NCI-H2196 (cell line): ENCODE data around the gene SIPA1L3.

Experiments
- DNase-seq: peaks from one replicate; lab custom pipeline; 2025; ENCODE audit not compliant: unreplicated experiment; lab: John Stamatoyannopoulos, UW

SIPA1L3 gene

DNA sequence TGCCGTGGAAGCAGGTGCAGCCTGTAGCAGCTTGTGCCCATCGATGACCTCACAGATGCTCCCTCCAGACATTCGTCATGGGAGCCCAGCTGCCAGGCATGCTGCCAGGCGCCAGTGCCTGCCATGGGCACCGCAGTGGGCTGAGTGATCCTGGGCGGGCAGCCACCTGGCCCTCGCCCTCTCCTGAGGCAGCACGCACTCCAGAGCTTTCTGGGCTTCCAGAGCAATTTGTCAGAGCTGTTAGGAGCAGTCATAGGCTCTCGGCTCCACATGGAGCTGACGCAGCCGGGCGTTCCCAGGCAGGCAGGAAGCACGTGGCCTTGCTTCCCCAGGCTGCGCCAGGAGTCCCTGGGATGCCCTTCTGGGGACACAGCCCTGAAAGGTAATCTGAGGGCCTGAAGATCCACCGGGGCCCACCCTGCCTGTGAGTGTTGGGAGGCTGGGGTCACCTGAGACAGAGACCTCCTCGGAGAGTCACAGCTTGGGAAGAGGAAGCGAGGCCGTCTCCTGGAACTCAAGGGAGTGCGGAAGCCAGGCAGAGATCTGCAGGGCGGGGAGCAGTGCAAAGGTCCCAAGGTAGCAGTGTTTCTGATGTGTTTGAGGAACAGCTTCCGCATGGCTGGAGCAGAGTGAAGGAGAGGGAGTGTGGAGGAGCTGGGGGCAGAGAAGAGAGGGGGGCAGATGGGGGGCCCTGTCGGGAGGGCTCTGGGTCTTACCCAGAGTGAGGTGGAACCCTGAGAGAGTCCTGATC lies 266.5 kb downstream of the SIPA1L3 start:
- peak; percentile 98 for DNase-seq

DNA sequence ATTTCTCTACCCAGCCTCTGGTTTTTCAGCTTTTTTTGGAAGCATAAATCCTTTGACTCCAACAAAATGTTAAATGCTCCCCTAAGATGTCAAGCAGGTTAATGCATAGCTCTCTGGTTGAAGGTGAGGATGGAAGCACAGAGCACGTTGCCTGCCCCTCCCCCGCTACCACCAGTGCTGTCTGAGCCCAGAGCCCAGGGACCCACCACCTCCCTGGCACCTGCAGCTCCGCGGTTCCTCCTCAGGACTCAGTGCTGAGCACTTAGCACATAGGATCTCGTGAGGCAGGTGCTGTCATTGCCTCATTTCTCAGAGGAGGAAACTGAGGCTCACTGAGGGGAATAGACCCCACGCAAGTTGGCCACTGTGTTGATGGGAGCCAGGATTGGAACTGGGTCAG lies 268.4 kb downstream of the SIPA1L3 start:
- DNase-seq = no peak

DNA sequence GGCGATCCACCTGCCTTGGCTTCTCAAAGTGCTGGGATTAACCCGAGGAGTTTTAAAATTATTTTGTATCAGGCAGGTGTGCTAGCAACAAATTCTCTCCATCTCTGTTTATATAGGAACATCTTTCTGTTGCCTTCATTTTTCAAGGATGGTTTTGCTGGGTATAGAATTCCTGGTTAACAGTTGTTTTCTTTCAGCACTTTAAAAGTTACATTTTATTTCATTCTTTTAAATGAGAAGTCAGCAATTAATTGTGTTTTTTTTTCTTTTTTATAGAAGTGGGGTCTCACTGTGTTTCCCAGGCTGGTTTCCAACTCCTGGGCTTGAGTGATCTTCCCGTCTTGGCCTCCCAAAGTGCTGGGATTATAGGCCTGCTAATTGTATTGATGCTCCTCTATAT lies 273.1 kb downstream of the SIPA1L3 start:
- no peak for DNase-seq

DNA sequence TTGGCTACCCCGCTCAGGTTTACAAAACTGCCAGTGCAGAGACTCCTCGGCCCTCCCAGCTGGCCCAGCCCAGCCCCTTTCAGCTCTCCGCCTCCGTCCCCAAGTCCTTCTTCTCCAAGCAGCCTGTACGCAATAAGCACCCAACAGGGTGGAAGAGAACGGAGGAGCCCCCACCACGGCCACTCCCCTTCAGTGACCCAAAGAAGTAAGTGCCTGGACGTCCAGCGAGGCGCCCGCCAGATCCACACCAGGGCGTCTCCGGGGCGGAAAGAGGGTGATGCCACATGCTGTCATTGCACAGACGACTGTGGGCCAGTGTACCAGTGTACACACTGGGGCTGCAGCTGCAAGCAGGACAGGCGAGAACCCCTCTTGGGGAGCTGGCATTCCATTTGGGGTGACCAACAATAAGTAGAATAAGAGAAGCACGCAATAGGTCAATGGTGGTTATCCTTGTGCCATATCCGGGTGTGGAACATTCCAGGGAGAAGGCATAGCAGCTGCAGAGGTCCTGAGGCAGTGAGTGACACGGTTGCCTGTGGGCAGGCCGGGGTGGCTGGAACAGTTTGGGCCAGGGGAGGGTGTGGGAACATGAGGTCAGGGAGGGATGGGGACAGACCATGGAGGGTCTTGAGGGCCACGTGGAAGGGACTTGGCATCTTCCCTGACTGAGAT lies 275.7 kb downstream of the SIPA1L3 start:
- no peak for DNase-seq

GRCh38 chr19:38183251-38183897 lies 276.4 kb downstream of the SIPA1L3 start:
- no peak for DNase-seq

DNA sequence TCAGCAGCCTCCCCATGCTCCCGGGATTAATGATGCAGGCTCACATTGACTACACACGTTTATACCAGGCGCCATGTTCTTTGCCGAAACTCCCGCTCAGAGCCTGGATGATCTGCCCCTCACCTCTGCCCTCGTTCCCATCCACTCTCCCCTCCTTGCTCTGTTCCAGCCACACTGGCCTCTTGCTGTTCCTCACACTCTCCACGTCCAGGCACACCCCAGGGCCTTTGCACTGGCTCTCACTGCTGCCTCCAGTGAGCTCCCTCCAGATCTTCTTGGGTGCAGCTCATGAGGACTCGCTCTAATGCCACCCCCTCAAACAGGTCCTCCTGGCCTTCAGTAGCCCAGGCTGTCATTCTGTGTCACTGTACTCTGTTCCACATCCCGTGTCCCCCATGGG lies 277.8 kb downstream of the SIPA1L3 start:
- DNase-seq = no peak

DNA sequence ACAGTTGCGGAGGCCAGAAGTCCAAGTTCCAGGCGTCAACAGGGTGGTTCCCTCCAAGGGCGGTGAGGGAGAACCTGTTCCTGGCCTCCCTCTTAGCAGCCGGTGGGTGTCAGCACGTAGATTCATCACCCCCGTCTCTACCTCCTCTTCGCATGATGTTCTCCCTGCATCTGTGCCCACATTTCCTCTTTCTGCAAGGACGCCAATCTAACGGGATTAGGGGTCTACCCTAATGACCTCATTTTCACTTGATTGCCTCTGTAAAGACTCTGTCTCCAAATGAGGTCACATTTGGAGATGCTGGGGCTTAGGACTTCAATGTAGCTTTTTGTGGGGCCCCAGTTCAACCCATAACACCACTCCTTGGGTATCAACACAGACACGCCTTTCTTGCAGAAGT lies 278.6 kb downstream of the SIPA1L3 start:
- no peak for DNase-seq

DNA sequence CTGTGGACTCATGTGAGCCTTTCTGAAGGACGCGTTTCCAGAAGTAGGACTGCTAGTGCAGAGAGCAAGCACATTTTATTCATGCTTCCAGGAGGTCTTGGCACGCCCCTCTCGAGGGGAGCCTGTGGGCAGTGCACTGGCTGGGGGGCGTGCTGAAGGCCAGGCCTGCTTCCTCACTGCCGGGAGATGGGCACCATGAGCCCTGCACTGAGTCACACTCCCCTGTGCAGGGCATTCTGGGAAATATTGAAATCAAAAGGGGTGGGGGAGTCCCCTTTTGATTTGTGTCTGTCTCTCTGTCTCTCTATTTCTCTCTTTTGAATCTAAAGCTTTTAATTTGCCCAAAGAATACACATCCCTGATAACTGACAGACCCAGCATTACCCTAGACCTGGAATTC lies 283.1 kb downstream of the SIPA1L3 start:
- DNase-seq = no peak

GRCh38 chr19:38190793-38191192 lies 283.8 kb downstream of the SIPA1L3 start:
- DNase-seq = no peak

DNA sequence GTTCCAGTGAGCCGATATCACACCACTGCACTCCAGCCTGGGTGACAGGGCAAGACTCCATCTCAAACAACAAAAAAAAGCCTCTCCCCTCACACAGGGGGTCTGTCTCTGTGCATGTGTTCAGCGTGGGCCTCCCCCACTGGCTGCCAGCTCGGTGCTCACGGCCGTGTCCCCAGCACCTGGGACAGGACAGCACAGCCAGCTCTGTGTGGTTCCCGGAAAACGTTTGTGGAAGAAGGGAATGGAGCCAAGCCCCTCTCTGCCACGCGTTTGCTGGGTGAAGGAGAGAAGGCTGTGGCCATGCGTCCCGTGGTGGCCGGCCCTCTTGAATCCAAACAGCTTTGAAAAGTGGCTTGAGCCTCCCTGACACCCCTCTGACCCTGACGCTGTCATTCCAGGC lies 284.7 kb downstream of the SIPA1L3 start:
- no peak for DNase-seq

DNA sequence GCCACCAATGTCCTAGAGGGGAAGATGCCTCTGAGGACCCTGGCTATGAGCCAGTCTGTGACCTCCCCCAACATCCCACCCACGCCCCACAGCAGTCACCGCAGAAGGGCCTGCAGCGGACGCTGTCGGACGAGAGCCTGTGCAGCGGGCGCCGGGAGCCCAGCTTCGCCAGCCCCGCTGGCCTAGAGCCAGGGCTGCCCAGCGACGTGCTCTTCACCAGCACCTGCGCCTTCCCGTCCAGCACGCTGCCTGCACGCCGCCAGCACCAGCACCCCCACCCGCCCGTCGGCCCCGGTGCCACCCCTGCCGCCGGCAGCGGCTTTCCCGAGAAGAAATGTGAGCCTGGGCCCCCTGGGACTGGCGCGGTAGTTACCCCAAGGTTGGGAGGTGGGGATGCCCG lies 286.4 kb downstream of the SIPA1L3 start:
- peak; percentile 82 for DNase-seq

DNA sequence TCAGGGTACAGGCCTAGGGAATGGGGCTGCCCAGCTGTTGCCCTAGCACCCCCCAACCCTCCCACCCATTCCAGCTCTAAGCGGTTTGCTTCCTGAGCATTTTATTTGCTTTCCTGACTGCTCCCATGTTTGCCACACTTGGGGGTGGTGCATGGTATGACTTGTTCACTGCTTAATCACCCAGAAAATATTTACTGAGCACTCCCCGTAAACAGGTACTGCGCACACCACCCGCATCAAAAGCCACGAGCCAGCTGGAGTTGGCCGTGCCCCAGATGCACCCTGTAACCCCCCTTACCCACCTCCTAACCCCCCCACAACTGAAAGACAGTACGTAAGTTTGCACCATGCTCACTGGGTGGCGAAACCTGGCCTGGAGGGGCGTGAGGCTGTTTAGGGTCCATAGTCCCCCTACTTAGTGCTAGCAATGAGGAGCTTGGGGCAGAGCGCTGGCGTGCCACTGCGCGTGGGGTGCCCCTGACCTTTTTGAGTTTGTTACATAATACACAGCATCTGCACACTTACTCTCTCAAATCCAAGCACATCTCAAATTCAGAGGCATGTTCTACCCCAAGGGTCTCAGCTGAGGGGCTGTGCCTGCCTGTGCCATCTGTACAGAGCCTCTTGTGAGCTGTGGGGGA lies 287.2 kb downstream of the SIPA1L3 start:
- DNase-seq = no peak

DNA sequence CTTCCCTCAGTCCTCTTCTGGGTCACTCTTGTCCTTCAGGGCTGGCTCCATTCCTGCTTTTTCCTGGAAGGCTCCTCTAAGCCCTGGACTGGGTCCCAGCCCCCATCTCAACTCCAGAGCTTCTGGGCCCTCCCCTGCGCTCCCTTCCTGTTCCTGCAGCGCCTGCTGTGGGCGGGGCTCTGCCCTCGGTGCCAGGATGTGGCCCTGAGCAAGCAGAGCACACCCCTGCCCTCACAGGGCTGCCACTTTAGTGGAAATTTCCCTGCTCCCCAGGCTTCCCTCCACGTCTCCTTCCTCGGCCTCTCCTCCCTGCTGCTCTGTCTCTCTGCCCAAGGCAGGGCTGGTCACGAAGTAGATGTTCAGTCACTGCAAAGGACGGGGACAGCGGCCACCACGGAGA lies 288.2 kb downstream of the SIPA1L3 start:
- no peak for DNase-seq

- no peak for DNase-seq
Measured at GRCh38 chr19:38196245-38196837, 289.3 kb downstream of the SIPA1L3 start.

DNA sequence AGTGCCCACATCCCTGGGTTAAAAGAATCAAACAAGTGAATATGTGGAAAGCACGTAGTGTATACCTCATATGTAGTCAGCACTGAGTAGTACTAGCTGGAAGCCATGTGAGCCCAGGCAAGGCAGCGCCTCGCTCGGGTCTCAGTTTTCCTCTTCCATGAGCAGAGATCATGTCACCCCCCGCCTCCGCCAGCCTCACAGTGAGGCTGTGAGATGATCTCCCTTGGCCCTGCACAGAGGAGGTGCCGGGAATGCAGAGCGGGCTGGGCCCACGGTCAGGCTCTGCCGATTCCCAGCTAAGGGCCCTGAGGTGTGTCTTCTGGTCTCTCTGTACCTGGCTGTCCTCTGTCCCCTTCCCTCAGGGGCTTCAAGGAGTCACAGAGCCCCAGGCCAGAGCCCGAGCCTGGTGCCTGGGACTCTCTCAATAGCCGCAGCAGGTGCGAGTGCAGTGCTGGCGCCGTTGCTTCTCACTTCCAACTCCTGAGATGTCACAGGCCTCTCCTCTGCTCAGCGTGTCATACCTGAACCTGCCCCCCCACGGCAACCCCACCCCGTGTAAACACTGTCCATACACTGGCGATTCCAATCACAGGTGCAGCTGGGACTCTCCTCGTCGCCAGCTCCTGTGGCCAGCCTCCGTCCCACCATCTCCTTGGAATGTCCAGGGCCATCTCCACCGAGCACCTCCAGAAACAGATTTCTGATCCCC lies 290.1 kb downstream of the SIPA1L3 start:
- DNase-seq = no peak

GRCh38 chr19:38197937-38198704 lies 291.1 kb downstream of the SIPA1L3 start:
- DNase-seq = no peak

DNA sequence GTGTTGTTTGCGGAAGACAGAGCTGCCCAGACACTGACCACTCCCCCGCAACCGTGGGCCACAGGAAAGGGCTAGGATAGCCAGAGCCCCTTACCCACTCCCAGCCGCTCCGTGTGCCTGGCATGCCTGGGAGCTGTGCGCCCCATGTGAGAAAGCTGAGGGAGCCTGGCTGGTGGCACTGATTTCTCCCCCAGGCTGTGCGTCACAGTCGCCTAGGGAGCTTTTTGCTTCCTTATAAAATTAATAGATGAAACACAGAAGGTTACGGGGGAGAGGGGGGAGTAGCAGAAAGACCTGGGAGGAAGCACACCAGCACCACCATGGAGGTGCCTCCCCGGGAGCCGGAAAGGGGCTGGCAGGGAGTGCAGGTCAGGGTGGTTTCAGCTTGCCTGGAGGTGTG lies 292.3 kb downstream of the SIPA1L3 start:
- no peak for DNase-seq

DNA sequence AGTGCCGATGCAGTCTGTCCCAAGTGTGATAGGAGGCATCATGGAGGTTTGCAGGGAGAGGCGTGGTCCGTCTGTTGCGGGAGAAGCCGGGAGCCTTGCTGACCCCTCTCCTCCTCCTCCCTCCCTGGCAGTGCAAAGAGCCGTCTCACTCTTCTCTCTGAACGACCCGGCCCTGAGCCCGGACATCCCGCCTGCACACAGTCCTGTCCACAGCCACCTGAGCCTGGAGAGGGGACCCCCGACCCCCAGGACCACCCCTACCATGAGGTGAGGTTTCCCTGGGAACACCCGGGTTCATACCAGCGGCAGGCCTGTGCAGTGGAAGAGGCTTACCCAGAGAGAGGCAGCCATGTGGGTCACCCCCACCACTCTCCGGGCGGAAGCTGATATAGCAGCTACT lies 294.7 kb downstream of the SIPA1L3 start:
- no peak for DNase-seq

DNA sequence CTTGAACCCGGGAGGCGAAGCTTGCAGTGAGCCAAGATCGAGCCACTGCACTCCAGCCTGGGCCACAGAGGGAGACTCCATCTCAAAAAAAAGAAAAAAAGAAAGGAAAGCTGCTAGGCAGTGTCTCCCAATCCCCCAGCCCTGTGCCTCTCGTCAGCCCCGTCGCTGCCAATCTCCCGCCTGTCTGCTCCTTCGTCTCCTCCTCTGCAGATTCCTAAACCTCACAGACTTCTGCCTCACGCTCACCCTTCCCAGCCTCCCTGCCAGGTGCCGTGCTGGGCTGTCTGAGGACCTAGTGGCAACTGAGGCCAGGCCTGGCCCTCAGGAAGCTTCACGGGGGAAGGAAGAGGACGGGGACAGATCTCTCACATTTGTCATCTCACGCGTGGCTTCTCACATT lies 295.5 kb downstream of the SIPA1L3 start:
- DNase-seq = no peak

DNA sequence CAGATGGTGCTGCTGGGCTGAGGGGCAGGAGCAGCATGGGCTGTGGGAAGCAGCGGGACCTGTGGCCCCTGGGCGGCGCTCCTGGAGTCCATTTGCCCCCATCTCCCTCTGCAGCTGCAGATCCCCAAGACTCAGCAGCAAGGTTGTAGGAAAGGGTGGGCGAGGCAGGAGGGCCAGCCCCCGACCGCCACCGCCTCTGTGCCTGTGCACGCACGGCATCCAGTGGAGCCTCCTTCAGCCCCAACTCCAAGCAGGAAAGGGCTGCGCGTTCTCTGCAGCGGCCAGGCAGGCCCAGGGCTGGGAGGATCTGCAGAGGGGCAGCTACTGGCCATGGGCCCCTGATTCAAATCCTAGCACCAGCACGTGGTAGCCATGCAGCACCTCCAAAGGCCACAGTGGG lies 296.2 kb downstream of the SIPA1L3 start:
- DNase-seq = no peak
